ENCODE results near the gene ABRACL. TPM values are rescaled to one million over a fixed set of nuclear protein-coding genes. Genes with fewer than 3 reads are reported as not detected.

Gene ABRACL
- total RNA-seq, 1 experiment from 2014 or later: 123 TPM

DNA sequence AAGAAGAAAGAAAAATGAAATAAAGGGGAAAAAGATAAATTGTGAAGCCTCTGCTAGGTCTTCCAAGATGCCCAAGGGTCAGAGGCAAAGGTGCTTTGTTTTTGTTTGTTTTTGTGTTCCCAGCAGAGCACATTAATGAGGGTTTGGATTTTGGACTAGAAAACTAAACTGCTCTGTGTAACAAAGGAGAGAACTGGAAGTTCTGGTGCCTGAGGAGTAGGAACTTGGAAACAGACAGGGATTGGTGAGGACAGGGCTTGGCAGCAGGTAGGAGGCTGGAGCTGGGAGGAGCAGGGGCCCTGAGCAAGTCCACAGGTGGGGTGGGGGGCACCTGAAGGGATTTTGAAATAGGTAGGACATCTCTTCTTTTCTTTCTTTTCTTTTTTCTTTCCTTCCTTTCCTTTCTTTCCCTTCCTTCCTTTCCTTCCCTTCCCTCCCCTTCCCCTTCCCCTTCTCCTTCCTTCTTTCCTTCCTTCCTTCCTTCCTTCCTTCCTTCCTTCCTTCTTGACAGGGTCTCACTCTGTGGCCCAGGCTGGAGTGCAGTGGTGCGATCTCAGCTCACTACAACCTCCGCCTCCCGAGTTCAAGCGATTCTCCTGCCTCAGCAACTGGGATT, 15.3 kb upstream of the ABRACL start:
- Histone ChIP-seq H3K9me3 (ENCODE audit: control insufficient read depth, low read depth, low read length) (no peaks in the 10 kb centered on the region), H2BK12ac (ENCODE audit: insufficient read length, low read depth, low read length) (no peak overlapping the region), H2BK15ac (ENCODE audit: low read depth, low read length) (no peak overlapping the region), H2AFZ (ENCODE audit: low read length) (peak overlapping the region; percentile 65), H3K4ac (ENCODE audit: low read depth, low read length) (no peak overlapping the region), H3K23ac (ENCODE audit: insufficient read length, low read depth, low read length) (no peak overlapping the region), H3K79me2 (ENCODE audit: insufficient read depth, low read length) (0 out of 2 replicates have a peak, but pooled peaks cover 2% of the 10 kb centered on the region), H3K23me2 (ENCODE audit: insufficient read length, low read depth, low read length, poor library complexity, severe bottlenecking) (no peaks in the 10 kb centered on the region), H4K91ac (ENCODE audit: insufficient read length, low read depth, low read length) (no peak overlapping the region), H3K4me2 (ENCODE audit: insufficient read depth, insufficient read length, low read length) (no peak overlapping the region), H3K79me1 (ENCODE audit: insufficient read depth, low read depth, low read length, poor library complexity, severe bottlenecking) (no peaks in the 10 kb centered on the region), H3T11ph (ENCODE audit: low read length) (no peak overlapping the region), H3K9ac (ENCODE audit: extremely low read depth, insufficient read length, low read length) (no peak overlapping the region), H2BK120ac (ENCODE audit: low read depth, low read length, poor library complexity, severe bottlenecking) (peak overlapping the region; percentile 48), H4K8ac (replicated peaks; ENCODE audit: insufficient read length, low read depth, low read length) (no peak overlapping the region), H4K20me1 (ENCODE audit: control insufficient read depth, insufficient read depth, insufficient read length) (no peaks in the 10 kb centered on the region), H4K5ac (ENCODE audit: insufficient read length, low read depth, low read length) (no peak overlapping the region), H3K27me3 (ENCODE audit: insufficient read depth, low read length) (no peaks in the 10 kb centered on the region), H2BK20ac (ENCODE audit: low read depth, low read length, poor library complexity, severe bottlenecking) (no peak overlapping the region), H3K4me1 (ENCODE audit: insufficient read depth, low read length) (peaks cover 2% of the 10 kb centered on the region; the same call in 1 of the 2 replicates), H3K56ac (ENCODE audit: insufficient read length, low read depth, low read length) (no peak overlapping the region), H2AK5ac (ENCODE audit: insufficient read length, low read length) (no peak overlapping the region), H3K14ac (ENCODE audit: insufficient read depth, low read length) (no peak overlapping the region), H3K27ac (ENCODE audit: insufficient read length, low read depth, low read length) (no peak overlapping the region), H2BK5ac (ENCODE audit: insufficient read length, low read length) (no peak overlapping the region), H3K18ac (ENCODE audit: insufficient read length, low read depth, low read length) (no peak overlapping the region)
- H3K27me3 Mint-ChIP-seq (ENCODE audit: low read depth): no peaks in the 10 kb centered on the region
- TF ChIP-seq, protein P1, sequence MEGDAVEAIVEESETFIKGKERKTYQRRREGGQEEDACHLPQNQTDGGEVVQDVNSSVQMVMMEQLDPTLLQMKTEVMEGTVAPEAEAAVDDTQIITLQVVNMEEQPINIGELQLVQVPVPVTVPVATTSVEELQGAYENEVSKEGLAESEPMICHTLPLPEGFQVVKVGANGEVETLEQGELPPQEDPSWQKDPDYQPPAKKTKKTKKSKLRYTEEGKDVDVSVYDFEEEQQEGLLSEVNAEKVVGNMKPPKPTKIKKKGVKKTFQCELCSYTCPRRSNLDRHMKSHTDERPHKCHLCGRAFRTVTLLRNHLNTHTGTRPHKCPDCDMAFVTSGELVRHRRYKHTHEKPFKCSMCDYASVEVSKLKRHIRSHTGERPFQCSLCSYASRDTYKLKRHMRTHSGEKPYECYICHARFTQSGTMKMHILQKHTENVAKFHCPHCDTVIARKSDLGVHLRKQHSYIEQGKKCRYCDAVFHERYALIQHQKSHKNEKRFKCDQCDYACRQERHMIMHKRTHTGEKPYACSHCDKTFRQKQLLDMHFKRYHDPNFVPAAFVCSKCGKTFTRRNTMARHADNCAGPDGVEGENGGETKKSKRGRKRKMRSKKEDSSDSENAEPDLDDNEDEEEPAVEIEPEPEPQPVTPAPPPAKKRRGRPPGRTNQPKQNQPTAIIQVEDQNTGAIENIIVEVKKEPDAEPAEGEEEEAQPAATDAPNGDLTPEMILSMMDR (conservative IDR thresholded peaks at IDR 0.05): no peak
- no peaks in the 10 kb centered on the region for H3K36me3 Mint-ChIP-seq (ENCODE audit: insufficient read depth in 1 of 3, low read depth in 3 of 3)
- WGBS (ENCODE audit: extremely low coverage, insufficient read length, low lambda C conversion rate): no CpG with 5 or more reads among the region's 4 CpGs
- peaks cover 33 to 50% of the 10 kb centered on the region in 2 experiments for H3K4me1 Mint-ChIP-seq
- DNase-seq: no peak
- no peak overlapping the region for H3K4me3 Mint-ChIP-seq
- H3K9me3 Mint-ChIP-seq: no peaks in the 10 kb centered on the region
- peak overlapping the region in 1 of 3 experiments; percentile 37; a peak in 1 of 7 replicates for H3K27ac Mint-ChIP-seq
